DOHH2 (cell line): ENCODE measurements around the gene GPX6.

Experiments used
- H3F3A ChIP-seq: fragments of 200-600 bp; sonication (generic), shearing (Covaris generic); 2 replicates; pipeline ENCODE4 v1.6.0; 2016; ENCODE audit warnings: antibody characterized with exemption, mild to moderate bottlenecking; ENCODE audit not compliant: control insufficient read depth, insufficient read depth
- H3K27ac ChIP-seq: fragments of 200-600 bp; sonication (generic); 2 replicates; pipeline ENCODE4 v1.5.1; 2014; ENCODE audit warnings: low read depth, mild to moderate bottlenecking, low read length, moderate library complexity
- H3K27me3 ChIP-seq: fragments of 200-600 bp; sonication (generic); 2 replicates; pipeline ENCODE4 v1.6.1; 2014; ENCODE audit warnings: mild to moderate bottlenecking, low read length, mixed read lengths; ENCODE audit not compliant: control insufficient read depth
- H3K36me3 ChIP-seq: fragments of 200-600 bp; sonication (generic); 2 replicates; pipeline ENCODE4 v1.6.1; 2014; ENCODE audit warnings: mild to moderate bottlenecking, low read length, moderate library complexity, mixed read lengths; ENCODE audit not compliant: control insufficient read depth
- H3K4me1 ChIP-seq: fragments of 200-600 bp; sonication (generic); 2 replicates; pipeline ENCODE4 v1.6.1; 2014; ENCODE audit warnings: mild to moderate bottlenecking, low read length, mixed read lengths; ENCODE audit not compliant: control insufficient read depth
- H3K4me2 ChIP-seq: fragments of 200-600 bp; sonication (generic); 2 replicates; pipeline ENCODE4 v1.6.0; 2014; ENCODE audit warnings: mild to moderate bottlenecking, low read length, moderate library complexity
- H3K4me3 ChIP-seq: fragments of 200-600 bp; sonication (generic); 2 replicates; pipeline ENCODE4 v1.5.1; 2014; ENCODE audit warnings: mild to moderate bottlenecking, low read length, mixed read lengths
- H3K79me2 ChIP-seq: fragments of 200-600 bp; sonication (generic); 2 replicates; pipeline ENCODE4 v1.6.1; 2014; ENCODE audit warnings: mild to moderate bottlenecking, low read length, mixed read lengths; ENCODE audit not compliant: control insufficient read depth
- H3K9me2 ChIP-seq: fragments of 200-600 bp; sonication (generic); replicated peaks from 2 replicates; pipeline ENCODE4 v1.6.1; 2014; ENCODE audit warnings: mild to moderate bottlenecking, low read length, mixed read lengths; ENCODE audit not compliant: control insufficient read depth
- H3K9me3 ChIP-seq: fragments of 200-600 bp; sonication (generic); 2 replicates; pipeline ENCODE4 v1.6.1; 2014; ENCODE audit warnings: antibody characterized with exemption, low read length, mixed read lengths; ENCODE audit not compliant: control insufficient read depth, insufficient read depth
- H4K20me1 ChIP-seq: fragments of 200-600 bp; sonication (generic); 2 replicates; pipeline ENCODE4 v1.6.0; 2014; ENCODE audit warnings: low read depth, mild to moderate bottlenecking, antibody characterized with exemption, low read length, moderate library complexity; ENCODE audit not compliant: control insufficient read depth, insufficient read depth
- EZH2phosphoT487 ChIP-seq: fragments of 200-600 bp; sonication (generic); IDR thresholded peaks from 2 replicates; pipeline ENCODE4 v1.6.1; 2017; ENCODE audit warnings: borderline replicate concordance, mild to moderate bottlenecking, antibody characterized with exemption, low read length, moderate library complexity, mixed read lengths
- TF ChIP-seq, protein P1 (sequence below): fragments of 200-600 bp; sonication (generic); IDR thresholded peaks from one replicate; pipeline ENCODE4 v1.5.1; 2014; ENCODE audit warnings: antibody characterized with exemption, mild to moderate bottlenecking, low read depth, low read length; ENCODE audit not compliant: poor library complexity, severe bottlenecking

The GPX6 gene

DNA sequence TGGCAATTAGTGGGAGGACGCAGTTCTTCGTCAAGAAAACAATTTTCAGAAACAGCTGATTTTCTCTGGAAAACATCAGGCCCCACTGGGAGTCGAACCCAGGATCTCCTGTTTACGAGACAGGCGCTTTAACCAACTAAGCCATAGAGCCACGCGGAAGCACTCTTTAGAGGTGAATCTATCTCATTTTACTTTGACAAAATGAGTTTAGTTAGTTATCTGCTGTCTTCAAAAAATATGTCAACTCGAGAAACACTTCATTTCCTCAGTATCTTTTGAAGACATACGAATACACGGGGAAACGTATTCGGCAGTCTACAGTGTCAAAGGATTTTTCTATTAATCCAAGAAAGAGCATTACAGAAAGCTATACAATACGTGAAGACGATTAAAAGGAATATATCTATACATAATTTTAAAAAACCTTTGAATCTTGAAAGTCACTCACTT is 26.7 kb downstream of the GPX6 start:
- H3K79me2 ChIP-seq, result no peaks in the 10 kb centered on the region
- no peaks in the 10 kb centered on the region for H3K9me3 ChIP-seq
- H4K20me1 ChIP-seq, result no peaks in the 10 kb centered on the region
- H3K9me2 ChIP-seq, result no peaks in the 10 kb centered on the region
- peaks cover 2% of the 10 kb centered on the region; the same call in 1 of the 2 replicates for H3K27me3 ChIP-seq
- peak overlapping the region; percentile 74 for H3K4me3 ChIP-seq
- no peak for TF ChIP-seq EZH2phosphoT487
- TF ChIP-seq, protein P1, sequence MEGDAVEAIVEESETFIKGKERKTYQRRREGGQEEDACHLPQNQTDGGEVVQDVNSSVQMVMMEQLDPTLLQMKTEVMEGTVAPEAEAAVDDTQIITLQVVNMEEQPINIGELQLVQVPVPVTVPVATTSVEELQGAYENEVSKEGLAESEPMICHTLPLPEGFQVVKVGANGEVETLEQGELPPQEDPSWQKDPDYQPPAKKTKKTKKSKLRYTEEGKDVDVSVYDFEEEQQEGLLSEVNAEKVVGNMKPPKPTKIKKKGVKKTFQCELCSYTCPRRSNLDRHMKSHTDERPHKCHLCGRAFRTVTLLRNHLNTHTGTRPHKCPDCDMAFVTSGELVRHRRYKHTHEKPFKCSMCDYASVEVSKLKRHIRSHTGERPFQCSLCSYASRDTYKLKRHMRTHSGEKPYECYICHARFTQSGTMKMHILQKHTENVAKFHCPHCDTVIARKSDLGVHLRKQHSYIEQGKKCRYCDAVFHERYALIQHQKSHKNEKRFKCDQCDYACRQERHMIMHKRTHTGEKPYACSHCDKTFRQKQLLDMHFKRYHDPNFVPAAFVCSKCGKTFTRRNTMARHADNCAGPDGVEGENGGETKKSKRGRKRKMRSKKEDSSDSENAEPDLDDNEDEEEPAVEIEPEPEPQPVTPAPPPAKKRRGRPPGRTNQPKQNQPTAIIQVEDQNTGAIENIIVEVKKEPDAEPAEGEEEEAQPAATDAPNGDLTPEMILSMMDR, result no peak
- no peaks in the 10 kb centered on the region for H3K36me3 ChIP-seq
- H3K4me2 ChIP-seq, result peak overlapping the region; percentile 77
- no peak overlapping the region for H3K27ac ChIP-seq
- H3F3A ChIP-seq, result no peaks in the 10 kb centered on the region; the same call in 1 of the 2 replicates
- H3K4me1 ChIP-seq, result peaks cover 21% of the 10 kb centered on the region

DNA sequence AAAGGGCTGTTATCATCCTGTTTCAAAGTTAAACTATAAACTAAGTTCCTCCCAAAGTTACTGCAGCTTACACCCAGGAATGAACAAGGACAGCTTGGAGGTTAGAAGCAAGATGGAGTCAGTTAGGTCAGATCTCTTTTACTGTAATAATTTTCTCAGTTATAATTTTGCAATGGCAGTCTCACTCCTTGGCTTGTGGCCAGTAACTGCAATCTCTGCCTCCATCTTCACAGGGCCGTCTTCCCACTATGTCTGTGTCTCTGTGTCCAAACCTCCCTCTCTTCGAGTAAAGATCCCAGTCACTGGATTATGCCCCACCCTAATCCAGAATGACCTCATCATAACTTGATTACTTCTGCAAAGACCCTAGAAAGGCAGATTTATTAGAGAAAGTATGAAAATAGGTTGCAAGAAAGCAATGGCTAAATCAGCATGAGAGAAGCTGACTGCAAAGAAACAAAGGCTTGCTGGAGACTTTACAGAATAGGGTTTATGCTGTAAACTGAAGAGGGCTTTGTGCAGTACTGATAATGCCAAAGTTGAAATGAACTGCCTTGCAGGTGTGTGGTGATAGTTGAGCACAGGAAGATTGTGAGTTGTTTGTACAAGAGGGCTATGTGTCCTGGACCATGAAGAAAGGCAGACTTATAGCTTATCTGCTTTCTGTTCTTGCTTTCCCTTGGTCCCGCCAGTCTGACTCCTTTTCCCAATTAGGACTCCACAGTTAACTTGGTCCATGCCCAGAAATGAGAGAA is 28.4 kb downstream of the GPX6 start:
- Histone ChIP-seq H3K4me1 (peaks cover 21% of the 10 kb centered on the region), H3K27ac (no peak overlapping the region), H3F3A (no peaks in the 10 kb centered on the region; the same call in 1 of the 2 replicates), H3K9me3 (no peaks in the 10 kb centered on the region), H4K20me1 (no peaks in the 10 kb centered on the region), H3K4me2 (no peak overlapping the region), H3K36me3 (no peaks in the 10 kb centered on the region), H3K9me2 (no peaks in the 10 kb centered on the region), H3K4me3 (no peak overlapping the region), H3K27me3 (peaks cover 2% of the 10 kb centered on the region; the same call in 1 of the 2 replicates), H3K79me2 (no peaks in the 10 kb centered on the region)
- TF ChIP-seq, protein P1, result no peak
- no peak for TF ChIP-seq EZH2phosphoT487

DNA sequence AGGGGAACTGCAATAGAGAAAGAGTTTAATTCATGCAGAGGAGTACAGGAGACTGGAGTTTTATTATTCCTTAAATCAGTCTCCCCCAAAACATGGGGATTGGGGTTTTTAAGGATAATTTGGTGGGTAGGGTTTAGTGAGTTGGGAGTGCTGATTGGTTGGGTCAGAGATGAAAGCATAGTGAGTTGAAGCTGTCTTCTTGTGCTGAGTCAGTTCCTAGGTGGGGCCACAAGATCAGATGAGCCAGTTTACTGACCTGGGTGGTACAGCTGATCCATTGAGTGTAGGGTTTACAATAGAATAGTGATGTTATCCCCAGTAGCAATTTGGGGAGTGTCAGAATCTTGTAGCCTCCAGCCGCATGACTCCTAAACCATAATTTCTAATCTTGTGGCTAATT is 29.1 kb downstream of the GPX6 start:
- H3K9me2 ChIP-seq, result no peaks in the 10 kb centered on the region
- H3K4me1 ChIP-seq, result peaks cover 21% of the 10 kb centered on the region
- no peaks in the 10 kb centered on the region for H3K36me3 ChIP-seq
- H4K20me1 ChIP-seq, result no peaks in the 10 kb centered on the region
- no peaks in the 10 kb centered on the region for H3F3A ChIP-seq
- H3K79me2 ChIP-seq, result no peaks in the 10 kb centered on the region
- H3K27me3 ChIP-seq, result peaks cover 2% of the 10 kb centered on the region; the same call in 1 of the 2 replicates
- no peak overlapping the region for H3K4me2 ChIP-seq
- no peak overlapping the region for H3K27ac ChIP-seq
- H3K9me3 ChIP-seq, result no peaks in the 10 kb centered on the region
- no peak for TF ChIP-seq EZH2phosphoT487
- TF ChIP-seq, protein P1, result no peak
- H3K4me3 ChIP-seq, result no peak overlapping the region
